ENCODE data around the gene NGB.

- TF ChIP-seq CTCF (IDR thresholded peaks at IDR 0.05; ENCODE audit: control extremely low read depth in 1 of 3, insufficient read depth in 1 of 3, low read depth in 1 of 3, low read length in 3 of 3) = no peak
- TF ChIP-seq KDM5A (IDR thresholded peaks at IDR 0.05; ENCODE audit: low read length) = no peak
- no peak for TF ChIP-seq JUND (IDR thresholded peaks at IDR 0.05; ENCODE audit: low read length)
- TF ChIP-seq CREB1 (IDR thresholded peaks at IDR 0.05) = no peak
- no peak for TF ChIP-seq EZH2 (IDR thresholded peaks at IDR 0.05; ENCODE audit: low read depth, low read length, severe bottlenecking)
- no peak for TF ChIP-seq SRF (IDR thresholded peaks at IDR 0.05; ENCODE audit: low read depth, low read length)
Measured at GRCh38 chr14:77310026-77310425, 39.0 kb upstream of the NGB start.

Data from H1 (cell line).